Epithelial cell of proximal tubule (primary cell): ENCODE measurements around the gene ISM1. TPM values are rescaled to one million over a fixed set of nuclear protein-coding genes. Genes with fewer than 3 reads are reported as not detected.

ENCODE experiments used
- DNase-seq: peaks from one replicate; pipeline ENCODE4 v3.0.0-alpha.2; 2011; ENCODE audit warnings: low read depth
- H3K4me3 ChIP-seq: 2 replicates; pipeline ENCODE4 v1.5.1; 2011; ENCODE audit warnings: low read depth, mild to moderate bottlenecking, low read length
- total RNA-seq: library from RNA; depleted of rRNA; stranded (reverse); fragments of >200 nt; gene quantifications from 2 replicates; pipeline ENCODE4 v1.2.3, GENCODE V29; 2015
- TF ChIP-seq, protein P1 (sequence below): conservative IDR thresholded peaks from 2 replicates; pipeline ENCODE4 v1.5.1; 2012; ENCODE audit warnings: low read depth, mild to moderate bottlenecking, low read length

Gene ISM1
- total RNA-seq, 1 donor from 2014 or later, result 0.06 TPM

GRCh38 chr20:13302647-13303450, 81.8 kb downstream of the ISM1 start:
- TF ChIP-seq, protein P1, sequence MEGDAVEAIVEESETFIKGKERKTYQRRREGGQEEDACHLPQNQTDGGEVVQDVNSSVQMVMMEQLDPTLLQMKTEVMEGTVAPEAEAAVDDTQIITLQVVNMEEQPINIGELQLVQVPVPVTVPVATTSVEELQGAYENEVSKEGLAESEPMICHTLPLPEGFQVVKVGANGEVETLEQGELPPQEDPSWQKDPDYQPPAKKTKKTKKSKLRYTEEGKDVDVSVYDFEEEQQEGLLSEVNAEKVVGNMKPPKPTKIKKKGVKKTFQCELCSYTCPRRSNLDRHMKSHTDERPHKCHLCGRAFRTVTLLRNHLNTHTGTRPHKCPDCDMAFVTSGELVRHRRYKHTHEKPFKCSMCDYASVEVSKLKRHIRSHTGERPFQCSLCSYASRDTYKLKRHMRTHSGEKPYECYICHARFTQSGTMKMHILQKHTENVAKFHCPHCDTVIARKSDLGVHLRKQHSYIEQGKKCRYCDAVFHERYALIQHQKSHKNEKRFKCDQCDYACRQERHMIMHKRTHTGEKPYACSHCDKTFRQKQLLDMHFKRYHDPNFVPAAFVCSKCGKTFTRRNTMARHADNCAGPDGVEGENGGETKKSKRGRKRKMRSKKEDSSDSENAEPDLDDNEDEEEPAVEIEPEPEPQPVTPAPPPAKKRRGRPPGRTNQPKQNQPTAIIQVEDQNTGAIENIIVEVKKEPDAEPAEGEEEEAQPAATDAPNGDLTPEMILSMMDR, result peak; percentile 87
- no peak for DNase-seq
- no peak overlapping the region for H3K4me3 ChIP-seq

GRCh38 chr20:13305284-13305683, 84.2 kb downstream of the ISM1 start:
- H3K4me3 ChIP-seq, result no peak overlapping the region
- no peak for DNase-seq
- TF ChIP-seq, protein P1, result no peak

DNA sequence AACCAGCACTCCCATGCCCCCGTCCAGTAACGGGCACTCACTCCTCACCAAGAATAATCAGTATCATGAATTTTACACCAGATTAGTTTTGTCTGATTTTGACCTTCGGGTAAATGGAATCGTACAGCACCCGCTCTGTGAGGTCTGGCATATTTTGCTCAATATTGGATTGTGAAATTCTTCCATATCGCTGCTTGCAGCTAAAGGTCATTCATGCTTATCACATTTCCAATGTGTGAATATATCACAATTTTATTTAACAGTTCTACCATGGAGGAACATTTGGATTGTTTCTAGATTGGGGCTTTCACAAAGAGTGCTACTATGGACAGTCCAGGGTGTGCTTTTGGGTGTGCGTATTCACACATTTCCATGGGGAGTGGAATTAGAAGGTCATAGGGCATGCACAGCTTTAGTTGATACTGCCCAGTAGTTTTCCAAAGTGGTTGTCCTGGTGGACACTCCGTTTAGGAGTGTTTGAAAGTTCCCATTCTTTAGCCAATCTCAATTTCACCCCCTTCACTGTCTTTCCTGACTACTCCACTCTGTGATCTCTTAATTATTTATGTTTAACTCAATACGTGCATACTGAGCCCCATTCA, 86.6 kb downstream of the ISM1 start:
- TF ChIP-seq, protein P1, result no peak
- DNase-seq, result no peak
- H3K4me3 ChIP-seq, result no peak overlapping the region

DNA sequence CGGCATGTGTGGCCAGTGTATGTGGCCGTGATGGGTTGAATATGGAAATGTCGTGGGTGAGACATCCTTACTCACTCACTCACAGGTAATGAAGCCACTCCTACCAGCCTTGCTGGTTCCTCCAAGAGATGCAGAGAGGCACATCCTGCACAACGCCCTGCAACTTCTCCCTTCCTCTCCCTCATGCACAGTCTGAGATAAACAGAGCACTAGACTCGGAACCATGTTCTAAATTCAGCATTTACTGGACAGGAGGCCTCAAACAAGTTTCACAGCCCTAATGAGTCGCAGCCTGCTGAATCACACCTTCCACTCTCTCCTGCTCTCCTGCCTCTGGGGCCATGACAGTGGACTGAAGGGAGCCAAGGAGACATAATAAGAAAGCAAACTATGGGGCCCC, 91.2 kb downstream of the ISM1 start:
- TF ChIP-seq, protein P1, result no peak
- DNase-seq, result no peak

GRCh38 chr20:13313201-13313600, 92.1 kb downstream of the ISM1 start:
- H3K4me3 ChIP-seq, result no peak overlapping the region
- TF ChIP-seq, protein P1, result no peak
- DNase-seq, result no peak

More for the DNA sequence above, 91.2 kb downstream of the ISM1 start:
- H3K4me3 ChIP-seq, result no peak overlapping the region

DNA sequence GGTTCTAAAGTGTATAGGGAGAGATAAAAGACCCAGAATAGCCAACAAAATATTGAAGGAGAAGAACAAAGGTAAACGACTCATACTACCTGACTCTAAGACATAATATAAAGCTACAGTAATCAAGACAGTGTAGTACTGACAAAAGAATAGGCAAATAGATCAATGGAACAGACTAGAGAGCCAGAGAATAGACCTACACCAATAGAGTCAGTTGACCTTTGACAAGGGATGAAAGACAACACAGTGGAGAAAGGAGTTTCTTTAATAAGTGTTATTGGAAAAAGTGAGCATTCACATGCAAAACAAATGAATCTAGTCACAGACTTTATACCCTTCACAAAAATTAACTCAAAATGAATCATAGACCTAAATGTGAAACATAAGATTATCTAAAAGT, 96.4 kb downstream of the ISM1 start:
- TF ChIP-seq, protein P1, result no peak
- DNase-seq, result no peak
- H3K4me3 ChIP-seq, result no peak overlapping the region
